Mucosa of descending colon (tissue), 3 donors: ENCODE data around the gene LKAAEAR1. TPM values are rescaled to one million over a fixed set of nuclear protein-coding genes. Genes with fewer than 3 reads are reported as not detected.
A peak's percentile ranks its signal among the peaks of the same experiment; 100 is the strongest.

ENCODE experiments used
- ATAC-seq: fragments of 200-7000 bp; cut with Tn5 transposase; one replicate; pipeline ENCODE4 v1.9.1; 2020; ENCODE audit warnings: mild to moderate bottlenecking, moderate library complexity
- DNase-seq, 3 donors: peaks; one replicate each; pipeline ENCODE4 v3.0.0-alpha.2; 2020
- H3K36me3 ChIP-seq: fragments of 200-600 bp; one replicate; pipeline ENCODE4 v1.8.0; 2021; ENCODE audit warnings: low read depth, mild to moderate bottlenecking
- H3K4me1 ChIP-seq: fragments of 200-600 bp; one replicate; pipeline ENCODE4 v1.8.0; 2021; ENCODE audit warnings: low read depth, mild to moderate bottlenecking
- H3K4me3 ChIP-seq: fragments of 200-600 bp; one replicate; pipeline ENCODE4 v1.8.0; 2021; ENCODE audit warnings: mild to moderate bottlenecking
- H3K9me3 ChIP-seq: fragments of 200-600 bp; one replicate; pipeline ENCODE4 v1.8.0; 2021; ENCODE audit warnings: mild to moderate bottlenecking
- CTCF ChIP-seq: fragments of 200-600 bp; IDR thresholded peaks from one replicate; pipeline ENCODE4 v1.8.0; 2022; ENCODE audit warnings: antibody characterized with exemption, mild to moderate bottlenecking
- intact Hi-C, 2 donors: fragments of 100-400 bp; cut with DNase I in 1 of 2; cut with micrococcal nuclease in 1 of 2; formaldehyde crosslinking; loops; one replicate each; pipeline versions ENCODE4 v1.11.0 to v1.11.1; 2022; cut with DNase I, micrococcal nuclease
- total RNA-seq, 3 donors: library from RNA; stranded (reverse); fragmentation: NEBNext Ultra II Directional in 2 of 3; extraction: Animal tissue kit (Norgen Biotek cat#: 25700) in 2 of 3; gene quantifications; one replicate each; pipeline versions ENCODE4 v1.2.1 to v1.2.4, GENCODE V29; 2021 to 2023
- donor health status: DM: no; HTN: no; CAD: no; lungs with moderate emphysema.
- donor health status: DM: no; HTN: no; CAD: no.
- donor health status: DM: no; HTN: yes; CAD: no.

The LKAAEAR1 gene
- total RNA-seq, 3 donors from 2014 or later = not detected

DNA sequence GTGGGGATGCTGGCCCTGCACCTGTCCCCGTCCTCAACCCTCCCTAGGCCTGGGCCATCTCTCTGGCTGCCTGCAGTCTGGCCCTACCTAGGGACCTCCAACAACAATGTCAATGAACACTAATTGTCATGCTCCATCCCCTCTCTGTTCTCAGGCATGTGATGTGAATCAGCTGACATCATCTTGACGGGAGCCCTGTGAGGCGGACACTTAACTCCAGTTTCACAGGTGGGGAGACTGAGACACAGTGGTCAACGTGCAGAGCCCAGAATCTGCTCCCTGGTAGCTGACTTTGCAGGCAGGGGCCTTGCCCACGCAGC is 22.0 kb downstream of the LKAAEAR1 start:
- Histone ChIP-seq H3K4me3 (no peak overlapping the region), H3K9me3 (no peaks in the 10 kb centered on the region), H3K36me3 (no peaks in the 10 kb centered on the region), H3K4me1 (peaks cover 4% of the 10 kb centered on the region)
- DNase-seq (no peak), ATAC-seq (no peak)
- TF ChIP-seq CTCF = no peak
- intact Hi-C loops = no loop called here

GRCh38 chr20:64058536-64058935 is 25.7 kb downstream of the LKAAEAR1 start:
- Histone ChIP-seq H3K4me1 (peaks cover 4% of the 10 kb centered on the region), H3K9me3 (no peaks in the 10 kb centered on the region), H3K36me3 (no peaks in the 10 kb centered on the region), H3K4me3 (no peak overlapping the region)
- TF ChIP-seq CTCF = no peak
- no peak for ATAC-seq
- intact Hi-C loops = no loop called here
- no peak for DNase-seq

- Histone ChIP-seq H3K4me3 (no peak overlapping the region), H3K4me1 (peaks cover 4% of the 10 kb centered on the region), H3K36me3 (no peaks in the 10 kb centered on the region), H3K9me3 (no peaks in the 10 kb centered on the region)
- intact Hi-C loops = no loop called here
- DNase-seq (peak; percentile 81 to 88 (median 83)), ATAC-seq (peak; percentile 79)
- TF ChIP-seq CTCF = peak; percentile 80
Observed at GRCh38 chr20:64057628-64058498, 26.3 kb downstream of the LKAAEAR1 start.

DNA sequence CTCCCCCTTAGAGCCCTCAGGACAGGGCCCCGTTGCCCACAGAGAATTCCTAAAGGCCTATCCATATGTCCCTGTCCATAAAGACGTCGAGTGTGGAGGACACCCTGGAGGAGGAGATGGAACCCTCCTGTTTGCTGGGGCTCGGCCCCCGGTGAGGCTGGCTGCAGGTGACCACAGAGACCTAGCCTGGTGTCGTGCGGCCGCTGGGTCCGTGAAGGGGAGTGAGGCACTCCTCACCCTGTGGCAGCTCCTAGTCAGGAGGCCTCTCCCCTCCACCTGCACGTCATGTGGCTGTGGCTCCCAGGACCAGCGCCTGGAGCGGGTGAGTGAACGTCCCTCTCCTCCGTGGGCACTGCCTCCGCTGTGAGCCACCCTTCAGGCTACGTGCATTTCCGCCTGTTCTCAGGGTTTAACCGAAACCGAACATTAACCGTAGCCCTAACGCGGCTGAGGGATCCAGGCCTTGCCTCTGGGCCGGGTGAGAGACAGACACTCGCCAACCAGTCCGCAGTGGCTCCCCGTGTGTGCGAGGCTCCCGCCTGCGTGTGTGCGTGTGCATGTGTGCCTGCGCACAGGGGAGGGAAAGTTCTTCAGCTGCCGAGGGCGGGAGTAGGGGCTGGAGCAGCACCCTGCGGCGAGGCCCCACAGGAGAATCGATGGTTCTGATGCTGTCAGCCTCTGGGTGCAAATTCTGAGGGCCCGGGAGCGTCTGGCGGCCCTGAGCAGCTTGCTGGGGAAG is 27.1 kb downstream of the LKAAEAR1 start:
- Histone ChIP-seq H3K4me3 (no peak overlapping the region), H3K4me1 (no peaks in the 10 kb centered on the region), H3K9me3 (no peaks in the 10 kb centered on the region), H3K36me3 (no peaks in the 10 kb centered on the region)
- intact Hi-C loops = no loop called here
- TF ChIP-seq CTCF = no peak
- DNase-seq (no peak), ATAC-seq (no peak)

- no peak for TF ChIP-seq CTCF
- intact Hi-C loops = no loop called here
Observed at GRCh38 chr20:64056639-64056888, 27.6 kb downstream of the LKAAEAR1 start.

More at GRCh38 chr20:64056639-64056888, 27.6 kb downstream of the LKAAEAR1 start:
- Histone ChIP-seq H3K9me3 (no peaks in the 10 kb centered on the region), H3K4me1 (no peaks in the 10 kb centered on the region), H3K4me3 (no peak overlapping the region), H3K36me3 (no peaks in the 10 kb centered on the region)
- ATAC-seq = no peak
- no peak for DNase-seq
